ENCODE measurements around the gene SYT8.

DNA sequence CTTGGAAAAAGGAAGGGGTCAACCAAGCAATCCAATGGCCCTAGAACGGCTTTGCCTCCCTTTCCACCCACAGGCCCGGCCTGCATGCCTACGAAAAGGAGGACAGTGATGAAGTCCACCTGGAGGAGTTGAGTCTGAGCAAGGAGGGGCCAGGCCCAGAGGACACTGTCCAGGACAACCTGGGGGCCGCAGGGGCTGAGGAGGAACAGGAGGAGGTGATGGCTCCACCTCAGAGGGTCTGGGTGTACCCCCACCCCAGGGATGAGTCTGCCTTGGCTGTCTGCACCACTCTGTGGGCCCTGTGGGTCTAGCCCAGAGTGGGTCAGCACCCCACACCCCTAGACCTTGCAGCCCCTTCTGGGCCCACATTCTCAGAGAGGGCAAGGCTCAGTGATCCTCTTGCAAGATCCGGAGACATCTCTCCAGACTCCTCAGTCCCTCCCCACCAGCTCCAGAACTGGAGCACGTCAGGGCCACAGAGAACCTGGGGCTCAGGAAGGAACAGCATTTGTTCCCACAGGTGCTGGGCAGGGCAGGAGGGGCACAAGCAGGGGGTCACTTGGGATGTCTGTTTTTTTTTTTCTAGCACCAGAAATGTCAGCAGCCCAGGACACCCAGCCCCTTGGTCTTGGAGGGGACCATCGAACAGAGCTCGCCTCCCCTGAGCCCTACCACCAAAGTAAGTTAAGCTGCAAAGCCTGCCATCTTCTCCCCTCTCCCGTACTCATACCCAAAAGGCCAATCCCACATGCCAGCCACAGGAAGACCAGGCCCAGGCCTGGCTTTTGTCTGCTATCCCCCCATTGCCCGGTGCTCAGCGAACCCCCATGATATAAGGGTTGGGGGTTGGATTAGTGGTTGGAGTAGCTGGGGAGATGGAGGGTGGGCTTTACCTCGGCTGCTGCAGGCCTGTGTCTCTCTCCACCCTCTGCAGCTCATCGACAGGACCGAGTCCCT, 48.8 kb downstream of the SYT8 start:
- TF ChIP-seq, protein P1, sequence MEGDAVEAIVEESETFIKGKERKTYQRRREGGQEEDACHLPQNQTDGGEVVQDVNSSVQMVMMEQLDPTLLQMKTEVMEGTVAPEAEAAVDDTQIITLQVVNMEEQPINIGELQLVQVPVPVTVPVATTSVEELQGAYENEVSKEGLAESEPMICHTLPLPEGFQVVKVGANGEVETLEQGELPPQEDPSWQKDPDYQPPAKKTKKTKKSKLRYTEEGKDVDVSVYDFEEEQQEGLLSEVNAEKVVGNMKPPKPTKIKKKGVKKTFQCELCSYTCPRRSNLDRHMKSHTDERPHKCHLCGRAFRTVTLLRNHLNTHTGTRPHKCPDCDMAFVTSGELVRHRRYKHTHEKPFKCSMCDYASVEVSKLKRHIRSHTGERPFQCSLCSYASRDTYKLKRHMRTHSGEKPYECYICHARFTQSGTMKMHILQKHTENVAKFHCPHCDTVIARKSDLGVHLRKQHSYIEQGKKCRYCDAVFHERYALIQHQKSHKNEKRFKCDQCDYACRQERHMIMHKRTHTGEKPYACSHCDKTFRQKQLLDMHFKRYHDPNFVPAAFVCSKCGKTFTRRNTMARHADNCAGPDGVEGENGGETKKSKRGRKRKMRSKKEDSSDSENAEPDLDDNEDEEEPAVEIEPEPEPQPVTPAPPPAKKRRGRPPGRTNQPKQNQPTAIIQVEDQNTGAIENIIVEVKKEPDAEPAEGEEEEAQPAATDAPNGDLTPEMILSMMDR (IDR thresholded peaks at IDR 0.05): no peak
- no peak for TF ChIP-seq POLR2A (IDR thresholded peaks at IDR 0.05)
- no peak for TF ChIP-seq POLR2AphosphoS5 (IDR thresholded peaks at IDR 0.05; ENCODE audit: insufficient read depth in 1 of 2, low read depth in 1 of 2)

Data from vagina (tissue), 2 donors.